Measurements from ENCODE around the gene GADD45B.

The GADD45B gene

GRCh38 chr19:2462635-2463421 lies 13.1 kb upstream of the GADD45B start (continued):
- peak; percentile 36; the same call in 1 of the 2 replicates for TF ChIP-seq ZNF623 (tag by site-specific recombination; IDR thresholded peaks at IDR 0.05)
- no peak for TF ChIP-seq PRDM2 (tag by site-specific recombination; IDR thresholded peaks at IDR 0.05; ENCODE audit: borderline replicate concordance)
- TF ChIP-seq ZBTB48 (tag by site-specific recombination; IDR thresholded peaks at IDR 0.05), result no peak
- TF ChIP-seq ZNF654 (tag by site-specific recombination; IDR thresholded peaks at IDR 0.05; ENCODE audit: low read depth), result peak; percentile 17; the same call in 1 of the 2 replicates
- TF ChIP-seq TRIM28 (IDR thresholded peaks at IDR 0.05; ENCODE audit: borderline replicate concordance, low read length), result no peak
- peak; percentile 90 for TF ChIP-seq BCL11B (tag by site-specific recombination; IDR thresholded peaks at IDR 0.05; ENCODE audit: low read depth)
- no peak for TF ChIP-seq HOXC10 (CRISPR knock-in tag; IDR thresholded peaks at IDR 0.05)
- peak; percentile 59 for TF ChIP-seq ZNF600 (tag by site-specific recombination; IDR thresholded peaks at IDR 0.05)
- no peak for TF ChIP-seq EGR2 (tag by site-specific recombination; IDR thresholded peaks at IDR 0.05; ENCODE audit: low read depth)
- no peak for TF ChIP-seq ZNF548 (tag by site-specific recombination; IDR thresholded peaks at IDR 0.05)
- no peak for TF ChIP-seq ZNF416 (tag by site-specific recombination; IDR thresholded peaks at IDR 0.05)
- no peak for TF ChIP-seq ZNF670 (tag by site-specific recombination; IDR thresholded peaks at IDR 0.05; ENCODE audit: low read depth)
- TF ChIP-seq ZNF335 (tag by site-specific recombination; conservative IDR thresholded peaks at IDR 0.05), result peak; percentile 71
- no peak for TF ChIP-seq AEBP2 (tag by site-specific recombination; IDR thresholded peaks at IDR 0.05; ENCODE audit: borderline replicate concordance)
- no peak for TF ChIP-seq ZNF138 (tag by site-specific recombination; IDR thresholded peaks at IDR 0.05; ENCODE audit: borderline replicate concordance)
- 0 out of 2 replicates have a peak, but pooled peaks have one; percentile 13 for TF ChIP-seq ATF2 (tag by site-specific recombination; IDR thresholded peaks at IDR 0.05; ENCODE audit: low read depth)
- TF ChIP-seq ZXDB (tag by site-specific recombination; IDR thresholded peaks at IDR 0.05), result peak; percentile 78
- TF ChIP-seq ZNF426 (tag by site-specific recombination; IDR thresholded peaks at IDR 0.05), result no peak
- TF ChIP-seq ZNF558 (tag by site-specific recombination; IDR thresholded peaks at IDR 0.05), result peak; percentile 73
- TF ChIP-seq ZNF677 (tag by site-specific recombination; IDR thresholded peaks at IDR 0.05), result peak; percentile 67; the same call in 1 of the 2 replicates
- TF ChIP-seq, protein P1, sequence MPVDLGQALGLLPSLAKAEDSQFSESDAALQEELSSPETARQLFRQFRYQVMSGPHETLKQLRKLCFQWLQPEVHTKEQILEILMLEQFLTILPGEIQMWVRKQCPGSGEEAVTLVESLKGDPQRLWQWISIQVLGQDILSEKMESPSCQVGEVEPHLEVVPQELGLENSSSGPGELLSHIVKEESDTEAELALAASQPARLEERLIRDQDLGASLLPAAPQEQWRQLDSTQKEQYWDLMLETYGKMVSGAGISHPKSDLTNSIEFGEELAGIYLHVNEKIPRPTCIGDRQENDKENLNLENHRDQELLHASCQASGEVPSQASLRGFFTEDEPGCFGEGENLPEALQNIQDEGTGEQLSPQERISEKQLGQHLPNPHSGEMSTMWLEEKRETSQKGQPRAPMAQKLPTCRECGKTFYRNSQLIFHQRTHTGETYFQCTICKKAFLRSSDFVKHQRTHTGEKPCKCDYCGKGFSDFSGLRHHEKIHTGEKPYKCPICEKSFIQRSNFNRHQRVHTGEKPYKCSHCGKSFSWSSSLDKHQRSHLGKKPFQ (tag by site-specific recombination; IDR thresholded peaks at IDR 0.05), result no peak
- TF ChIP-seq ZBTB8A (tag by site-specific recombination; IDR thresholded peaks at IDR 0.05), result peak; percentile 92
- TF ChIP-seq ZNF660 (tag by site-specific recombination; IDR thresholded peaks at IDR 0.05), result peak; percentile 93
- no peak for TF ChIP-seq ZNF488 (tag by site-specific recombination; IDR thresholded peaks at IDR 0.05)
- TF ChIP-seq, protein P2, sequence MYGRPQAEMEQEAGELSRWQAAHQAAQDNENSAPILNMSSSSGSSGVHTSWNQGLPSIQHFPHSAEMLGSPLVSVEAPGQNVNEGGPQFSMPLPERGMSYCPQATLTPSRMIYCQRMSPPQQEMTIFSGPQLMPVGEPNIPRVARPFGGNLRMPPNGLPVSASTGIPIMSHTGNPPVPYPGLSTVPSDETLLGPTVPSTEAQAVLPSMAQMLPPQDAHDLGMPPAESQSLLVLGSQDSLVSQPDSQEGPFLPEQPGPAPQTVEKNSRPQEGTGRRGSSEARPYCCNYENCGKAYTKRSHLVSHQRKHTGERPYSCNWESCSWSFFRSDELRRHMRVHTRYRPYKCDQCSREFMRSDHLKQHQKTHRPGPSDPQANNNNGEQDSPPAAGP (tag by site-specific recombination; IDR thresholded peaks at IDR 0.05), result peak; percentile 93
- TF ChIP-seq ZNF10 (tag by site-specific recombination; IDR thresholded peaks at IDR 0.05), result no peak
- 0 out of 2 replicates have a peak, but pooled peaks have one; percentile 42 for TF ChIP-seq YY1 (tag by site-specific recombination; IDR thresholded peaks at IDR 0.05)
- TF ChIP-seq ZNF404 (tag by site-specific recombination; IDR thresholded peaks at IDR 0.05), result no peak

Data from HEK293 (cell line).